Lung (tissue), 12 donors: ENCODE data around the gene NCOR1. TPM values are rescaled to one million over a fixed set of nuclear protein-coding genes. Genes with fewer than 3 reads are reported as not detected.
"Not testable (repeated sequence)": the region's sequence is repeated elsewhere in the genome, so short reads cannot be mapped to it uniquely, and the experiment has no call there.

Experiments
- ATAC-seq: fragments of 200-7000 bp; cut with Tn5 transposase; one replicate; pipeline ENCODE4 v1.9.1; 2020; ENCODE audit warnings: moderate number of reproducible peaks; ENCODE audit not compliant: insufficient read depth, low FRiP score
- DNase-seq, 3 donors: peaks; one replicate each; pipeline ENCODE4 v3.0.0-alpha.2; 2013 to 2017
- H3K27ac ChIP-seq, 2 donors: one replicate each; pipeline ENCODE4 v1.5.1; 2013; ENCODE audit warnings: mild to moderate bottlenecking in 2 of 2, moderate library complexity in 2 of 2, control low read depth in 1 of 2, inconsistent platforms in 1 of 2, low read depth in 1 of 2, low read length in 1 of 2
- H3K27me3 ChIP-seq, 3 donors: one replicate each; pipeline ENCODE4 v1.5.1; 2013; ENCODE audit warnings: low read length in 2 of 3; ENCODE audit not compliant: control insufficient read depth in 3 of 3, insufficient read depth in 3 of 3
- H3K36me3 ChIP-seq, 4 donors: one replicate each; pipeline ENCODE4 v1.5.1; 2013; ENCODE audit warnings: low read length in 4 of 4, mild to moderate bottlenecking in 1 of 4, moderate library complexity in 1 of 4; ENCODE audit not compliant: control insufficient read depth in 4 of 4, insufficient read depth in 4 of 4
- H3K4me1 ChIP-seq, 5 donors: one replicate each; pipeline ENCODE4 v1.5.1; 2013; ENCODE audit warnings: low read length in 5 of 5, mild to moderate bottlenecking in 2 of 5, moderate library complexity in 1 of 5; ENCODE audit not compliant: control insufficient read depth in 5 of 5, insufficient read depth in 5 of 5
- H3K4me3 ChIP-seq: one replicate; pipeline ENCODE4 v1.5.1; 2013; ENCODE audit warnings: mild to moderate bottlenecking, control low read depth, moderate library complexity
- H3K9ac ChIP-seq, 2 donors: one replicate each; pipeline ENCODE4 v1.5.1; 2013; ENCODE audit warnings: low read length in 2 of 2, control low read depth in 1 of 2; ENCODE audit not compliant: insufficient read depth in 1 of 2
- H3K9me3 ChIP-seq, 4 donors: one replicate each; pipeline ENCODE4 v1.5.1; 2013; ENCODE audit warnings: low read length in 3 of 4, mild to moderate bottlenecking in 1 of 4, moderate library complexity in 1 of 4; ENCODE audit not compliant: control insufficient read depth in 4 of 4, insufficient read depth in 3 of 4
- WGBS, 2 donors: extraction: QIAGEN DNeasy Blood & Tissue Kit; methylation state at CpG; one replicate each; pipeline ENCODE4 v1.1.7; 2013; 5-methylcytosine and 5-hydroxymethylcytosine counted together
- polyA plus RNA-seq, 2 donors: library from polyadenylated mRNA; stranded (reverse); fragments of 200-250 nt; gene quantifications; one replicate each; pipeline ENCODE4 v1.2.1, GENCODE V29; 2013
- total RNA-seq, 2 donors: library from RNA; depleted of rRNA in 1 of 2; stranded (reverse); fragments of >200 nt in 1 of 2; gene quantifications; one replicate each; pipeline ENCODE4 v1.2.1, GENCODE V29; 2014 to 2021
- TF ChIP-seq, protein P1 (sequence below): IDR thresholded peaks from 2 replicates; pipeline ENCODE4 v1.5.1; 2012; ENCODE audit warnings: mild to moderate bottlenecking; ENCODE audit errors: control extremely low read depth, extremely low read depth
- donor health status: control.
- donor health status: control.
- donor health status: Bipolar disorder and iron deficiency.
- donor health status: healthy.
- donor health status: DM: yes; HTN: yes; CAD: no.

The NCOR1 gene
- total and polyA plus RNA-seq, 4 donors, result 31.9 to 201 (median 80.3) TPM

DNA sequence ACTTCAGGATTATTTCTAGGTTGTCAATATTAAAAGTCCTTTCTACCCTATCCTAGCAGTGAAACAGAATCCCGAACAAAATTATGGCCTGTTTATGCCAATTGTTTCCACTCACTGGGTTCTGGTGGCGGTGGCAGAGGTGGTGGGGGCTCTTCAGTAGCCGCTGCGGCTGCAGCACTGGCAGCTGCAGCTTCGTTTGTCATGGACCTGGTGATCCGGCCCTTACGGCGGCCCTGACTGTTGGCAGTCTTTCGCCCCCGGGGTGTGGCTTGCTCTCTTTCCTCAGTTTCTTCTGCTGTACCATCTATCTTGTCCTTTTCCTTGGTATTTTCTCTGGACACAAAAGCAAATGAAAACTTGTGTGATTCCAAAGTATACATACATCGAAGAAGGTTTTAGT is 94.4 kb downstream of the NCOR1 start:
- WGBS, 2 donors, result 95 to 96% methylated on average over 11 of the region's 11 CpGs
- no peak for DNase-seq
- ATAC-seq, result no peak

GRCh38 chr17:16117149-16117548 is 98.2 kb downstream of the NCOR1 start:
- H3K9me3 ChIP-seq, result peaks cover 0 to 12% (median 3%) of the 10 kb centered on the region in 4 donors
- H3K27me3 ChIP-seq, result no peaks in the 10 kb centered on the region
- H3K27ac ChIP-seq, result no peak overlapping the region
- no peak for DNase-seq
- H3K4me3 ChIP-seq, result no peak overlapping the region
- H3K9ac ChIP-seq, result no peak overlapping the region
- peaks cover 15 to 43% (median 32%) of the 10 kb centered on the region in 4 donors for H3K36me3 ChIP-seq
- TF ChIP-seq, protein P1, sequence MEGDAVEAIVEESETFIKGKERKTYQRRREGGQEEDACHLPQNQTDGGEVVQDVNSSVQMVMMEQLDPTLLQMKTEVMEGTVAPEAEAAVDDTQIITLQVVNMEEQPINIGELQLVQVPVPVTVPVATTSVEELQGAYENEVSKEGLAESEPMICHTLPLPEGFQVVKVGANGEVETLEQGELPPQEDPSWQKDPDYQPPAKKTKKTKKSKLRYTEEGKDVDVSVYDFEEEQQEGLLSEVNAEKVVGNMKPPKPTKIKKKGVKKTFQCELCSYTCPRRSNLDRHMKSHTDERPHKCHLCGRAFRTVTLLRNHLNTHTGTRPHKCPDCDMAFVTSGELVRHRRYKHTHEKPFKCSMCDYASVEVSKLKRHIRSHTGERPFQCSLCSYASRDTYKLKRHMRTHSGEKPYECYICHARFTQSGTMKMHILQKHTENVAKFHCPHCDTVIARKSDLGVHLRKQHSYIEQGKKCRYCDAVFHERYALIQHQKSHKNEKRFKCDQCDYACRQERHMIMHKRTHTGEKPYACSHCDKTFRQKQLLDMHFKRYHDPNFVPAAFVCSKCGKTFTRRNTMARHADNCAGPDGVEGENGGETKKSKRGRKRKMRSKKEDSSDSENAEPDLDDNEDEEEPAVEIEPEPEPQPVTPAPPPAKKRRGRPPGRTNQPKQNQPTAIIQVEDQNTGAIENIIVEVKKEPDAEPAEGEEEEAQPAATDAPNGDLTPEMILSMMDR, result no peak
- no peak for ATAC-seq
- peaks cover 0 to 1% (median 0%) of the 10 kb centered on the region in 5 donors for H3K4me1 ChIP-seq
- 95 to 96% methylated on average over 2 of the region's 2 CpGs for WGBS, 2 donors

More for the DNA sequence above, 94.4 kb downstream of the NCOR1 start:
- Histone ChIP-seq H3K9ac (no peak overlapping the region), H3K9me3 (peaks cover 0 to 6% (median 0%) of the 10 kb centered on the region in 4 donors), H3K4me1 (peaks cover 0 to 3% (median 0%) of the 10 kb centered on the region in 5 donors), H3K27ac (no peak overlapping the region), H3K36me3 (peaks cover 10 to 44% (median 28%) of the 10 kb centered on the region in 4 donors), H3K4me3 (no peak overlapping the region), H3K27me3 (no peaks in the 10 kb centered on the region)
- TF ChIP-seq, protein P1, result no peak

DNA sequence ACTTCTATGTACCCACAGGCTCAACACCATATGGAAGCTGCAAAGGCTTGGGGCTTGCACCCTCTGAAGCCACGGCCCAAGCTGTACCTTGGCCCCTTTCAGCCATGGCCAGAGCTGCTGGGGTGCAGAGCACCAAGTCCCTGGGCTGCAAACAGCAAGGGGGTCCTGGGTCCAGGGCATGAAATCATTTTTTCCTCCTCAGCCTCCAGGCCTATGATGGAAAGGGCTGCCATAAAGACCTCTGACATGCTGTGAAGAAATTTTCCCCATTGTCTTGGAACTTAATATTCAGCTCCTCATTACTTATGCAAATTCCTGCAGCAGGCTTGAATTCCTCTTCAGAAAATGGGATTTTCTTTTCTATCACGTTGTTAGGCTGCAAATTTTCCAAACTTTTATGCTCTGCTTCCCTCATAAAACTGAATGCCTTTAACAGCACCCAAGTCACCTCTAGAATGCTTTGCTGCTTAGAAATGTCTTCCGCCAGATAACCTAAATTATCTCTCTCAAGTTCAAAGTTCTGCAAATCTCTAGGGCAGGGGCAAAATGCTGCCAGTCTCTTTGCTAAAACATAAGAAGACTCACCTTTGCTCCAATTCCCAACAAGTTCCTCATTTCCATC is 100.1 kb downstream of the NCOR1 start:
- Histone ChIP-seq H3K36me3 (peaks cover 12 to 39% (median 28%) of the 10 kb centered on the region in 4 donors), H3K9me3 (peaks cover 0 to 12% (median 3%) of the 10 kb centered on the region in 4 donors)
- 95 to 98% methylated on average over 3 of the region's 3 CpGs for WGBS, 2 donors
- not testable (repeated sequence) for H3K9ac ChIP-seq, H3K4me1 ChIP-seq, H3K27ac ChIP-seq, H3K27me3 ChIP-seq, ATAC-seq, H3K4me3 ChIP-seq, DNase-seq

GRCh38 chr17:16108871-16109270 is 106.5 kb downstream of the NCOR1 start:
- no peak for DNase-seq
- WGBS, 2 donors, result 99% methylated on average over 4 of the region's 4 CpGs
- Histone ChIP-seq H3K9me3 (no peaks in the 10 kb centered on the region), H3K27me3 (no peaks in the 10 kb centered on the region), H3K36me3 (peaks cover 5 to 21% (median 8%) of the 10 kb centered on the region in 4 donors), H3K4me3 (no peak overlapping the region), H3K9ac (no peak overlapping the region), H3K27ac (no peak overlapping the region), H3K4me1 (peaks cover 0 to 3% (median 0%) of the 10 kb centered on the region in 5 donors)
- TF ChIP-seq, protein P1, result no peak
- ATAC-seq, result no peak
